ENCODE results near the gene ATP2A3.

The ATP2A3 gene

DNA sequence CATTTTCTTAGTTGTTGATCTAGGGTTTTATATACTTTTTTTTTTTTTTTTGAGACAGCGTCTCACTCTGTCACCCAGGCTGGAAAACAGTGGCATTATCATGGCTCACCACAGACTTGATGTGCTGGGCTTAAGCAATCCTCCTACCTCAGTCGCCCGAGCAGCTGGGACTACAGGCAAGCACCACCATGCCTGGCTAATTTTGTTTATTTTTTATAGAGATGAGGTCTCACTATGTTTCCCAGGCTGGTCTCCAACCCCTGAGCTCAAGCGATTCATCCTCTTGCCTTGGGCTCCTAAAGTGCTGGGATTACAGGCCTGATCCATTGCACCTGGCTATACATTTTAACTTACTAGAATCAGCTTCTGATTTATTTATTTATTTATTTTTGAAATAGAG lies 34.2 kb upstream of the ATP2A3 start:
- TF ChIP-seq TAF1 (IDR thresholded peaks at IDR 0.05; ENCODE audit: borderline replicate concordance, insufficient read depth, low read length): no peak
- no peak for TF ChIP-seq POLR2AphosphoS5 (IDR thresholded peaks at IDR 0.05; ENCODE audit: low read depth, low read length)
- no peak for TF ChIP-seq FOXP2 (optimal IDR thresholded peaks at IDR 0.05; ENCODE audit: borderline replicate concordance, extremely low read depth, extremely low read length, insufficient read depth)
- TF ChIP-seq SIN3A (IDR thresholded peaks at IDR 0.05; ENCODE audit: borderline replicate concordance, insufficient read depth, low read length): no peak
- TF ChIP-seq, protein P1, sequence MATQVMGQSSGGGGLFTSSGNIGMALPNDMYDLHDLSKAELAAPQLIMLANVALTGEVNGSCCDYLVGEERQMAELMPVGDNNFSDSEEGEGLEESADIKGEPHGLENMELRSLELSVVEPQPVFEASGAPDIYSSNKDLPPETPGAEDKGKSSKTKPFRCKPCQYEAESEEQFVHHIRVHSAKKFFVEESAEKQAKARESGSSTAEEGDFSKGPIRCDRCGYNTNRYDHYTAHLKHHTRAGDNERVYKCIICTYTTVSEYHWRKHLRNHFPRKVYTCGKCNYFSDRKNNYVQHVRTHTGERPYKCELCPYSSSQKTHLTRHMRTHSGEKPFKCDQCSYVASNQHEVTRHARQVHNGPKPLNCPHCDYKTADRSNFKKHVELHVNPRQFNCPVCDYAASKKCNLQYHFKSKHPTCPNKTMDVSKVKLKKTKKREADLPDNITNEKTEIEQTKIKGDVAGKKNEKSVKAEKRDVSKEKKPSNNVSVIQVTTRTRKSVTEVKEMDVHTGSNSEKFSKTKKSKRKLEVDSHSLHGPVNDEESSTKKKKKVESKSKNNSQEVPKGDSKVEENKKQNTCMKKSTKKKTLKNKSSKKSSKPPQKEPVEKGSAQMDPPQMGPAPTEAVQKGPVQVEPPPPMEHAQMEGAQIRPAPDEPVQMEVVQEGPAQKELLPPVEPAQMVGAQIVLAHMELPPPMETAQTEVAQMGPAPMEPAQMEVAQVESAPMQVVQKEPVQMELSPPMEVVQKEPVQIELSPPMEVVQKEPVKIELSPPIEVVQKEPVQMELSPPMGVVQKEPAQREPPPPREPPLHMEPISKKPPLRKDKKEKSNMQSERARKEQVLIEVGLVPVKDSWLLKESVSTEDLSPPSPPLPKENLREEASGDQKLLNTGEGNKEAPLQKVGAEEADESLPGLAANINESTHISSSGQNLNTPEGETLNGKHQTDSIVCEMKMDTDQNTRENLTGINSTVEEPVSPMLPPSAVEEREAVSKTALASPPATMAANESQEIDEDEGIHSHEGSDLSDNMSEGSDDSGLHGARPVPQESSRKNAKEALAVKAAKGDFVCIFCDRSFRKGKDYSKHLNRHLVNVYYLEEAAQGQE (IDR thresholded peaks at IDR 0.05; ENCODE audit: insufficient read depth in 1 of 2, low read depth in 2 of 2, low read length in 2 of 2): no peak

DNA sequence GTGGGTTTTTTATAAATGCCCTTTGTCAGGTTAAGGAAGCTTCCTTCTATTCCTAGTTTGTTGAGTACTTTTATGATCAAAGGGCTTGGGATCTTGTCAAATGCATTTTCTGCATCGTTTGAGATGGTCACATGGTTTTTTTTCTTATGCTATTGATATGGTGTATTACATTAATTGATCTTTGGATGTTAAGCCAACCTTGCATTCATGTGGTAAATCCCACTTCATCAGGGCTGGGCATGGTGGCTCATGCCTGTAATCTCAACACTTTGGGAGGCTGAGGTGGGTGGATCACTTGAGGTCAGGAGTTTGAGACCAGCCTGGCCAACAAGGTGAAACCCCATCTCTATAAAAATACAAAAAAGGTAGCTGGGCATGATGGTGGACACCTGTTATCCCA lies 30.8 kb upstream of the ATP2A3 start:
- TF ChIP-seq FOXP2 (optimal IDR thresholded peaks at IDR 0.05; ENCODE audit: borderline replicate concordance, extremely low read depth, extremely low read length, insufficient read depth) (no peak), TAF1 (IDR thresholded peaks at IDR 0.05; ENCODE audit: borderline replicate concordance, insufficient read depth, low read length) (no peak), POLR2AphosphoS5 (IDR thresholded peaks at IDR 0.05; ENCODE audit: low read depth, low read length) (no peak)
- TF ChIP-seq, protein P1 (IDR thresholded peaks at IDR 0.05; ENCODE audit: insufficient read depth in 1 of 2, low read depth in 2 of 2, low read length in 2 of 2): no peak

DNA sequence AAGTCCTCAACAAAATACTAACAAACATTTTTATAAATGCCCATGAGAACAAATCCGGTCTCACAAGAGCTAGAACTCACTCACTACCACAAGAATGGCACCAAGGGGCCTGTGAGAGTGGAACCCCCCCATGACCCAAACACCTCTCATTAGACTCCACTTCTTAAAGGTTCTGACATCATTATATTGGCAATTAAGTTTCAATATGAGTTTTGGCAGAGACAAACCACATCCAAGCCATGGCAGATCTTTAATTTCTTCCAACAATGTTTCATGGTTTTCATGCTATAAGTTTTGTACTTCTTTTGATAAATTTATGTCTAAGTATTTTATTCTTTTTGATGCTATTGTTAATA lies 30.0 kb upstream of the ATP2A3 start:
- TF ChIP-seq FOXP2 (optimal IDR thresholded peaks at IDR 0.05; ENCODE audit: borderline replicate concordance, extremely low read depth, extremely low read length, insufficient read depth) (no peak), SIN3A (IDR thresholded peaks at IDR 0.05; ENCODE audit: borderline replicate concordance, insufficient read depth, low read length) (no peak), POLR2AphosphoS5 (IDR thresholded peaks at IDR 0.05; ENCODE audit: low read depth, low read length) (no peak), TAF1 (IDR thresholded peaks at IDR 0.05; ENCODE audit: borderline replicate concordance, insufficient read depth, low read length) (no peak)
- TF ChIP-seq, protein P1 (IDR thresholded peaks at IDR 0.05; ENCODE audit: insufficient read depth in 1 of 2, low read depth in 2 of 2, low read length in 2 of 2): no peak

DNA sequence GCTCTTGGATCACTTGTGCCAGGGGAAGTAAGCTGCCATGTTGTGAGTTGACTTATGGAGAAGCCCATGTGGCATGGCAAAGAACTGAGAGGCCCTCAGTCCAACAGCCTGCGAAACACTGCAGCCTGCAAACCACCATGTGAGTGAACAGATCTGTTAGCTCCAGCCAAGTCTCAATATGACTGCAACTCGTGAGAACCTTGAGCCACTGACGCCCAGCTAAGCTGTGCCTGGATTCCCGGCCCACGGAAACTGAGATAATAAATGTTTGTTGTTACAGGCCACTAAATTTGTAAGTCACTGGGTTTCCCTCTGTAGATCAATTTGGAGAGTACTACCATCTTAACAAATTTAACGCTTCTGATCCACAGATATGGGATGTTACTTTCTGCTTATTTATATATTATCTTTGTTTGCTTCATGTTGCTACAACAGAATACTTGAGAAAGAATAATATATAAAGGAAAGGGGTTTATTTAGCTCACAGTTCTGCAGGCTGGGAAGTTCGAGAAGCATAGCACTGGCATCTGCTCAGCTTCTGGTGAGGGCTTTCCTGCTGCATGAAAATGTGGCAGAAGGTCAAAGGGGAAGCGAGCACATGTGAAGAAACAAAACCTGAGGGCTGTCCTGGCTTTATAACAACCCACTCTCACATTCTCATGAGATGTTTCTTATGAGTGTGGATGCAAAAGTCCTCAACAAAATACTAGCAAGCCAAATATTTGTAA lies 29.4 kb upstream of the ATP2A3 start:
- no peak for TF ChIP-seq POLR2AphosphoS5 (IDR thresholded peaks at IDR 0.05; ENCODE audit: low read depth, low read length)
- no peak for TF ChIP-seq TAF1 (IDR thresholded peaks at IDR 0.05; ENCODE audit: borderline replicate concordance, insufficient read depth, low read length)
- no peak for TF ChIP-seq FOXP2 (optimal IDR thresholded peaks at IDR 0.05; ENCODE audit: borderline replicate concordance, extremely low read depth, extremely low read length, insufficient read depth)
- no peak for TF ChIP-seq SIN3A (IDR thresholded peaks at IDR 0.05; ENCODE audit: borderline replicate concordance, insufficient read depth, low read length)

DNA sequence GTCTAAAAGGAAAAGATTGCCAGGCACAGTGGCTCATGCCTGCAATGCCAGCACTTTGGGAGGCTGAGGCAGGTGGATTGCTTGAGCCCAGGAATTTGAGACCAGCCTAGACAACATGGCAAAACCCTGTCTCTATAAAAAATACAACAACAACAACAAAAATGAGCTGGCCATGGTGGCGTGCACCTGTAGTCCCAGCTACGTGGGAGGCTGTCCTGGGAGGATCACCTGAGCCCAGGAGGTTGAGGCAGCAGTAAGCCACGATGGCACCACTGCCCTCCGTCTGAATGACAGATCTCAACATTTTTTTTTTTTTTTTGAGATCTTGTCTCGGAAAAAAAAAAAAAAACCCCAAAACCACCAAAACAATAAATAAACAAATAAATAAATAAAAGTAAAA lies 28.1 kb upstream of the ATP2A3 start:
- TF ChIP-seq TAF1 (IDR thresholded peaks at IDR 0.05; ENCODE audit: borderline replicate concordance, insufficient read depth, low read length) (no peak), POLR2AphosphoS5 (IDR thresholded peaks at IDR 0.05; ENCODE audit: low read depth, low read length) (no peak), SIN3A (IDR thresholded peaks at IDR 0.05; ENCODE audit: borderline replicate concordance, insufficient read depth, low read length) (no peak)

DNA sequence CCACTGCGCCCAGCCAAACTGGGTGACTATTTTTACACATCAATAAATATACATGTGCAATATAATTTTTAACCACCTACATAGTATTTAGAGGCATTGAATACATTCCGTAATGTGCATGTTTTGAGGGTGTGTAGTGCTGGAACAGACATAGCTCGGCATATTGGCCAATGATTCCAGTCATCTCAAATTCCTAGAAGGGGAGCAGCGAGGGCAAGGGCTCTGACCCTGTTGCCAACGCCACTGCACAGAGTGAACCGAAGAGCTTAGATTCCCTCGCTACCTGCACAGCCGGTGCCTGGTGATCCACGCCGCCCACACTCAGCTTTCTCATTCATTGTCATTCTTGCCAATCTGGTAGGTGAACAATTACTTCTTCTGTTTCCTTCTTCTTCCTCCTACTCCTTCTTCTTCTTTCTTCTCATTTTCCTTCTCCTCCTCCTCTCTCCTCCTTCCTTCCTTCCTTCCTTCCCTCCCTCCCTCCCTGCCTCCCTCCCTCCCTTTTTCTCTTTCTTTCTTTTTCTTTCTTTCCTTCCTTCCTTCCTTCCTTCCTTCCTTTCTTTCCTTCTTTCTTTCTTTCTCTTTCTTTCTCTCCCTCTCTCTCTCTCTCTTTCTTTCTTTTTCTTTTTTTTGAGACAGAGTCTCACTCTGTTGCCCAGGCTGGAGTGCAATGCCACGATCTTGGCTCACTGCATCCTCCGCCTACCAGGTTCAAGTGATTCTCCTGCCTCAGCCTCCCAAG lies 26.3 kb upstream of the ATP2A3 start:
- TF ChIP-seq TAF1 (IDR thresholded peaks at IDR 0.05; ENCODE audit: borderline replicate concordance, insufficient read depth, low read length) (no peak), SIN3A (IDR thresholded peaks at IDR 0.05; ENCODE audit: borderline replicate concordance, insufficient read depth, low read length) (no peak), FOXP2 (optimal IDR thresholded peaks at IDR 0.05; ENCODE audit: borderline replicate concordance, extremely low read depth, extremely low read length, insufficient read depth) (no peak), POLR2AphosphoS5 (IDR thresholded peaks at IDR 0.05; ENCODE audit: low read depth, low read length) (no peak)
- TF ChIP-seq, protein P1 (IDR thresholded peaks at IDR 0.05; ENCODE audit: insufficient read depth in 1 of 2, low read depth in 2 of 2, low read length in 2 of 2): no peak

All from PFSK-1 (cell line).